ENCODE results near the gene GJA9.

GJA9 gene

DNA sequence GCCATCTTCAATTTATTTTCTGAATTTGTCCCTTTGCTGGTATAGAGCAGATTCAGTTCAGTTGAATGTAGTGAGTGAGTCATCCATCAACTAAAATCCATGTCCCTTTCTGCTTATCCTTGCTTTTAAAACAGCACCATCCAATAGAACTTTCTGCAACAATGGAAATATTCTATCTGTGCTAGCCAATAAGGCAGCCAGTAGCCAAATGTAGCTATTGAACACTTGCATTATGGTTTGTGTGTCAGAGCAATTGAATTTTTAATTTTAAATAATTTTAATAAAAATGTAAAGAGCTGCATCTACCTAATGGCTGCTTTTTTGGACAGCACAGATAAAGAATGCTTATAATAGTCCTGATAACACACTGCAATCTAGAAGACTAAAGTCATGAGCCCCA, at the start of gene GJA9:
TSS of gene GJA9 (minus strand) at position 101 of the 400 bp plus-strand sequence. CDS start 5,489 bp downstream, outside the sequence.
- DNase-seq (ENCODE audit: low spot score), result no peak
- TF ChIP-seq, protein P1, sequence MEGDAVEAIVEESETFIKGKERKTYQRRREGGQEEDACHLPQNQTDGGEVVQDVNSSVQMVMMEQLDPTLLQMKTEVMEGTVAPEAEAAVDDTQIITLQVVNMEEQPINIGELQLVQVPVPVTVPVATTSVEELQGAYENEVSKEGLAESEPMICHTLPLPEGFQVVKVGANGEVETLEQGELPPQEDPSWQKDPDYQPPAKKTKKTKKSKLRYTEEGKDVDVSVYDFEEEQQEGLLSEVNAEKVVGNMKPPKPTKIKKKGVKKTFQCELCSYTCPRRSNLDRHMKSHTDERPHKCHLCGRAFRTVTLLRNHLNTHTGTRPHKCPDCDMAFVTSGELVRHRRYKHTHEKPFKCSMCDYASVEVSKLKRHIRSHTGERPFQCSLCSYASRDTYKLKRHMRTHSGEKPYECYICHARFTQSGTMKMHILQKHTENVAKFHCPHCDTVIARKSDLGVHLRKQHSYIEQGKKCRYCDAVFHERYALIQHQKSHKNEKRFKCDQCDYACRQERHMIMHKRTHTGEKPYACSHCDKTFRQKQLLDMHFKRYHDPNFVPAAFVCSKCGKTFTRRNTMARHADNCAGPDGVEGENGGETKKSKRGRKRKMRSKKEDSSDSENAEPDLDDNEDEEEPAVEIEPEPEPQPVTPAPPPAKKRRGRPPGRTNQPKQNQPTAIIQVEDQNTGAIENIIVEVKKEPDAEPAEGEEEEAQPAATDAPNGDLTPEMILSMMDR (conservative IDR thresholded peaks at IDR 0.05; ENCODE audit: low read depth), result no peak
- ChIA-PET CTCF (interaction anchor here (1.0 kb wide), 1 partner anchor 218 kb away, joined by 5 read pairs; no protein-coding TSS in a partner anchor), POLR2A (ENCODE audit: low non-redundant PET) (no interaction called here)
- H3K27ac ChIP-seq, result no peak within 1 kb of the TSS

DNA sequence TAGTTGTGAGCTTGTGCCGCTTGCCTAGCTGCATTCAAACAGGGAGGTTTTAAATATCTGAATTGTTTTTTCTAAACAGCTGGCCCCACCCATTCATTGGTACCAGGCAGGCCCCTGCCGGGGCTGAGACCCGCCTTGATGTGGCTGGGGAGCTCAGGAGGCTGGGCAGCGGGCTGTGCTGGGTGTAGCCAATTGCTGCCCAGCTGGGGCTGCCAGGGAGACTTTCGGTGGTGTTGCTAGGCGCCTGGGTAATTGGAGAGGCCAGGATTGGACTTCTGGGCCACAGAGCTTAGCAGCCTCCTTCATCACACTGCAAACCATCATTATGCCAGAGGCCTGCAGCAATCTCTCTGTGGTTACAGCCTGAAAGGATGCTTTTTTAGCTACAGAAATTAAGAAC, 48.1 kb upstream of the GJA9 start:
- TF ChIP-seq, protein P1 (conservative IDR thresholded peaks at IDR 0.05; ENCODE audit: low read depth), result no peak
- CTCF ChIA-PET, result interaction anchor here (0.6 to 0.8 kb wide), 3 partner anchors 163 to 689 kb away, joined by 3 to 8 read pairs (median 3); no protein-coding TSS in a partner anchor
- POLR2A ChIA-PET (ENCODE audit: low non-redundant PET), result no interaction called here
- no peak for DNase-seq (ENCODE audit: low spot score)
- H3K27ac ChIP-seq, result no peak overlapping the region

DNA sequence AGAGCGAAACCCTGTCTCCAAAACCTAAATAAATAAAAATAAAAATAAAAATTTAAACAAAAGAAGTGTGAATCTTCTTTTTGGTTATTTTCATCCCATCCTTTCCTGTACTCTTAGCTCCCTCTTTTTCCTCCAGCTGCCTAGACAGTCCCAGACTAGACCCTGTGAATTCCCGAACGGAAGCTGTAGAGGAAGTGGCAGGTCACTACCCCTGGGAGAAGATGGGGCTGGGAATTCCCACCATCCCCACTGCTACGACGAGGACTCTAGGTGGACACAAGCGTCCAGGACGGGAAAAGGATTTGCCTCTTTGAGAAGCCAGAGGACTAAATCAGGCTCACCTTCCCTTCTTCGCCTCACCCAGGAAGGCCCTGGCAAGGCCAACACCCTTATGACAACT, 47.7 kb upstream of the GJA9 start:
- CTCF ChIA-PET, result interaction anchor here (0.6 to 0.7 kb wide), 2 partner anchors 297 to 689 kb away, joined by 3 read pairs; no protein-coding TSS in a partner anchor
- DNase-seq (ENCODE audit: low spot score), result no peak
- POLR2A ChIA-PET (ENCODE audit: low non-redundant PET), result no interaction called here
- no peak overlapping the region for H3K27ac ChIP-seq
- TF ChIP-seq, protein P1 (conservative IDR thresholded peaks at IDR 0.05; ENCODE audit: low read depth), result no peak

DNA sequence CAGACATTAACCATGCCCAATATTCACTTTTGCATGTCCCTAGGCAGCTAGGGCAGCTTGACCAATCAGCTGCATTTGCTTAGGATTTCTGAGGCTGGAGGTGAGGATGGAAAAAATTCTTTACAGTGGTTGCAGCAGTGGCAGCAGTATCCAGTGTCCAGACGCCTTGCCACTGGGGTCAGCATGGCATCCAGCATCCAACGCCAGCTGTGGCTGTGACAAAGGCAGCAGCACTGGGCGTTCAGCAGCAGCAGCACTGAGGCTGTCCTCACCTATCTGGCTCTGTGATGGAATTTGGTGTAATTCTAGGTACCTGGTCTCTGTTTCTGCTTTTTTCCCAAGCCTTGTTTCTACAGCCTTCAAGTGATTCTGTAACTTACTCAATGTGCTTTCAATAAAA, 44.7 kb upstream of the GJA9 start:
- DNase-seq (ENCODE audit: low spot score), result no peak
- no peak overlapping the region for H3K27ac ChIP-seq
- CTCF ChIA-PET, result no interaction called here
- POLR2A ChIA-PET (ENCODE audit: low non-redundant PET), result no interaction called here
- TF ChIP-seq, protein P1 (conservative IDR thresholded peaks at IDR 0.05; ENCODE audit: low read depth), result no peak

DNA sequence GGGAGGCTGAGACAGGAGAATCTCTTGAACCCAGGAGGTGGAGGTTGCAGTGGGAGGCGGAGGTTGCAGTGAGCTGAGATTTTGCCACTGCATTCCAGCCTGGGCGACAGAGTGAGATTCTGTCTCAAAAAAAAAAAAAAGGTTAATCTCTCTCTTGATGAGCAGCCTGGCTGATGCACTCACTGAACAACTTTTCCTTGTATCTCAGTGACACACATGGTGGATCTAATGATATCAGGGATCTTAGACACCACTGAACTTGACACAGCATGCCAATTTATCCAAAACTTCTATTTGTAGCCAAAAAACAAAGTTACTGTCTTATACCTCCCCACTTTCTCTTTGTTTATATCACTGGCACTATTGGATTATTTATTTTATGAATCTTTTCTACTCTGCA, 44.0 kb upstream of the GJA9 start:
- DNase-seq (ENCODE audit: low spot score), result no peak
- no peak overlapping the region for H3K27ac ChIP-seq
- POLR2A ChIA-PET (ENCODE audit: low non-redundant PET), result no interaction called here
- CTCF ChIA-PET, result interaction anchor here (0.7 kb wide), 1 partner anchor 475 kb away, joined by 4 read pairs; no protein-coding TSS in a partner anchor
- TF ChIP-seq, protein P1 (conservative IDR thresholded peaks at IDR 0.05; ENCODE audit: low read depth), result no peak

DNA sequence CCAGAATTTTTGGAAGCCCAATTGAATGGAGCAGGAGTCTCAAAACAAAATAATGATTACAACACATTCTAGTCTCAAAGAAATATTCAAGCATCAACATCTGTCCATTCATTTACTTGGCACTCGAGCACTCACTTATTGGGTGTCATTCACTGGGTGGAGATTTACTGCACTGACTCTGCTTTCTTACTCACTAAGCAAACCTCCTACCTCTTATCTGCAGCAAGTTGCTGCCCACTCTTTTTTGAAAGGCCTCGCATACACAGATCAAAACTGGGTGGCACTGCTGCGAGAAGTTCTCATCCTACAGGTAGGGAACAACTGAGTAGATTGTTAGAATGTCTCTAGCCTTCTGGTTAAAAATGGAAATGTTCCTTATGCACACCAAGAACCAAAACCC, 42.2 kb upstream of the GJA9 start:
- no peak overlapping the region for H3K27ac ChIP-seq
- ChIA-PET CTCF (no interaction called here), POLR2A (ENCODE audit: low non-redundant PET) (no interaction called here)
- DNase-seq (ENCODE audit: low spot score), result no peak
- TF ChIP-seq, protein P1 (conservative IDR thresholded peaks at IDR 0.05; ENCODE audit: low read depth), result no peak
